Natural killer cell (primary cell): Measurements from ENCODE around the gene HAGH. TPM values are rescaled to one million over a fixed set of nuclear protein-coding genes. Genes with fewer than 3 reads are reported as not detected.

Experiments
- ATAC-seq, 3 donors: fragments of 150-1000 bp in 2 of 3; fragments of 200-7000 bp in 1 of 3; cut with Tn5 transposase; 1 replicate in 1 of 3; 2 replicates in 2 of 3; pipeline ENCODE4 v1.10.0; 2021; ENCODE audit warnings: mild to moderate bottlenecking in 2 of 3, moderate library complexity in 2 of 3
- DNase-seq, 2 donors: peaks; one replicate each; pipeline versions ENCODE4 v3.0.0 to v3.0.0-alpha.2; 2013 to 2021; ENCODE audit warnings: mixed read lengths in 1 of 2
- H3K27ac ChIP-seq: one replicate; pipeline ENCODE4 v1.5.1; 2013; ENCODE audit warnings: mild to moderate bottlenecking, low read length
- H3K27me3 ChIP-seq: one replicate; pipeline ENCODE4 v1.6.1; 2013; ENCODE audit warnings: low read length; ENCODE audit not compliant: control insufficient read depth, insufficient read depth
- H3K36me3 ChIP-seq: one replicate; pipeline ENCODE4 v1.6.1; 2013; ENCODE audit warnings: low read length; ENCODE audit not compliant: control insufficient read depth, insufficient read depth
- H3K4me1 ChIP-seq: one replicate; pipeline ENCODE4 v1.6.1; 2013; ENCODE audit warnings: low read length; ENCODE audit not compliant: control insufficient read depth, insufficient read depth
- H3K4me3 ChIP-seq: one replicate; pipeline ENCODE4 v1.5.1; 2013; ENCODE audit warnings: low read length
- H3K9me3 ChIP-seq: one replicate; pipeline ENCODE4 v1.6.1; 2013; ENCODE audit warnings: low read length; ENCODE audit not compliant: control insufficient read depth, insufficient read depth
- H3K27ac Mint-ChIP-seq, 2 donors: one replicate each; pipeline ENCODE4 v1.8.0; 2022; ENCODE audit warnings: mild to moderate bottlenecking in 2 of 2, mixed read lengths in 2 of 2, moderate library complexity in 1 of 2
- H3K27me3 Mint-ChIP-seq, 2 donors: one replicate each; pipeline ENCODE4 v1.8.0; 2022; ENCODE audit warnings: low read depth in 2 of 2, mixed read lengths in 2 of 2
- H3K36me3 Mint-ChIP-seq: one replicate; pipeline ENCODE4 v1.8.0; 2022; ENCODE audit warnings: mixed read lengths
- H3K4me1 Mint-ChIP-seq, 2 donors: one replicate each; pipeline ENCODE4 v1.8.0; 2022; ENCODE audit warnings: mixed read lengths in 2 of 2
- H3K4me3 Mint-ChIP-seq: one replicate; pipeline ENCODE4 v1.8.0; 2022; ENCODE audit warnings: mild to moderate bottlenecking, moderate library complexity, mixed read lengths
- H3K9me3 Mint-ChIP-seq, 2 donors: one replicate each; pipeline ENCODE4 v1.8.0; 2022; ENCODE audit warnings: mixed read lengths in 2 of 2
- WGBS: methylation state at CpG from one replicate; pipeline ENCODE4 v1.1.7; 2013; ENCODE audit warnings: missing lambda C conversion rate; ENCODE audit not compliant: insufficient coverage; 5-methylcytosine and 5-hydroxymethylcytosine counted together
- intact Hi-C: fragments of 100-400 bp; cut with micrococcal nuclease; formaldehyde crosslinking; loops from one replicate; pipeline ENCODE4 v1.14.2; 2022
- total RNA-seq, 4 donors: library from RNA; stranded (reverse); fragments of 120-200 nt in 1 of 4; gene quantifications; one replicate each; pipeline versions ENCODE4 v1.2.3 to v1.2.4, GENCODE V29; 2013 to 2022
- TF ChIP-seq, protein P1 (sequence below): fragments of 200-600 bp; IDR thresholded peaks from one replicate; pipeline ENCODE4 v1.8.0; 2022; ENCODE audit warnings: antibody characterized with exemption

Gene HAGH
- total RNA-seq, 3 donors from 2014 or later (not counting 1 experiment from before 2014, with no cell fraction given) = 27.8 to 38.4 (median 37.5) TPM

- TF ChIP-seq, protein P1, sequence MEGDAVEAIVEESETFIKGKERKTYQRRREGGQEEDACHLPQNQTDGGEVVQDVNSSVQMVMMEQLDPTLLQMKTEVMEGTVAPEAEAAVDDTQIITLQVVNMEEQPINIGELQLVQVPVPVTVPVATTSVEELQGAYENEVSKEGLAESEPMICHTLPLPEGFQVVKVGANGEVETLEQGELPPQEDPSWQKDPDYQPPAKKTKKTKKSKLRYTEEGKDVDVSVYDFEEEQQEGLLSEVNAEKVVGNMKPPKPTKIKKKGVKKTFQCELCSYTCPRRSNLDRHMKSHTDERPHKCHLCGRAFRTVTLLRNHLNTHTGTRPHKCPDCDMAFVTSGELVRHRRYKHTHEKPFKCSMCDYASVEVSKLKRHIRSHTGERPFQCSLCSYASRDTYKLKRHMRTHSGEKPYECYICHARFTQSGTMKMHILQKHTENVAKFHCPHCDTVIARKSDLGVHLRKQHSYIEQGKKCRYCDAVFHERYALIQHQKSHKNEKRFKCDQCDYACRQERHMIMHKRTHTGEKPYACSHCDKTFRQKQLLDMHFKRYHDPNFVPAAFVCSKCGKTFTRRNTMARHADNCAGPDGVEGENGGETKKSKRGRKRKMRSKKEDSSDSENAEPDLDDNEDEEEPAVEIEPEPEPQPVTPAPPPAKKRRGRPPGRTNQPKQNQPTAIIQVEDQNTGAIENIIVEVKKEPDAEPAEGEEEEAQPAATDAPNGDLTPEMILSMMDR = no peak
- WGBS = 99% methylated on average over 15 of the region's 15 CpGs
- H3K4me1 Mint-ChIP-seq = peaks cover 0 to 8% of the 10 kb centered on the region in 2 donors
- no peak overlapping the region for H3K27ac Mint-ChIP-seq
- DNase-seq (no peak), ATAC-seq (no peak)
- H3K27ac ChIP-seq = no peak overlapping the region
- no peaks in the 10 kb centered on the region for H3K36me3 Mint-ChIP-seq
- no peak overlapping the region for H3K4me3 ChIP-seq
- peaks cover 47% of the 10 kb centered on the region for H3K36me3 ChIP-seq
- H3K9me3 Mint-ChIP-seq = no peaks in the 10 kb centered on the region
- peaks cover under 1% of the 10 kb centered on the region for H3K4me1 ChIP-seq
- no peaks in the 10 kb centered on the region for H3K9me3 ChIP-seq
- H3K4me3 Mint-ChIP-seq = no peak overlapping the region
- H3K27me3 ChIP-seq = no peaks in the 10 kb centered on the region
- intact Hi-C loops = no loop called here
- no peaks in the 10 kb centered on the region for H3K27me3 Mint-ChIP-seq
These were observed 7.0 kb downstream of the HAGH start for GRCh38 chr16:1819611-1820010.

DNA sequence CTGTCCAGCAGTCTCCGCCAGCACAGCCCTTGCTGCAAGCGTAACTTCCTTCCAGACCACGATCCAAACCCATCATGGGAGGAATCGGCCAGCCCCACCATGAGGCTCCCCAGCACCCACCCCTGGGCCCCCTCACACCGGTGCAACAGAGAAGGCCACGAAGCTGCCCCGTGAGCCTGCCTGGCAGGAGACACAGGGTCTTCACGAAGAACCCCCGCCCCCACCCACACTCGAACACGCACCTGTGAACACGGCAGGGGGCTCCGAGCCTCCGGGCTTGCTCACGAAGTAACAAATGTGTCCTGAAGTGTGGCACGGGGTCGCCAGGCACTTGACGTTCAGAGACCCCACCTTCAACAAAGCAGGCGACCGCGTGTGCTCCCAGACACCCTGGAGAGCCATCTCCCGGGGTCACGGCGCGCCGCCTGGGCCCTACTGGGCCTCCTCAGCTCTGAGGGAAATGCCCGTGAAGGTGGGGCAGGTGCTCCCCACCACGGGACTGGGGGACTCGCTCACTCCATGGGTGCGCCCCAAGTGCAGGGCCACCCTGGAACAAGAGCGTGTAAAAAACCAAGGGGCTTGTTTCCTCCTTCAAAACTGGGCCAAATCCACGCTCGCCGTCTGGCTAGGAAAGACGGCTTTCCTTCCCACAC is 7.6 kb downstream of the HAGH start:
- Mint-ChIP-seq H3K27ac (no peak overlapping the region), H3K36me3 (no peaks in the 10 kb centered on the region), H3K9me3 (no peaks in the 10 kb centered on the region), H3K4me1 (peaks cover 0 to 4% of the 10 kb centered on the region in 2 donors), H3K27me3 (no peaks in the 10 kb centered on the region), H3K4me3 (no peak overlapping the region)
- H3K4me1 ChIP-seq = no peaks in the 10 kb centered on the region
- 96% methylated on average over 35 of the region's 35 CpGs for WGBS
- H3K27me3 ChIP-seq = no peaks in the 10 kb centered on the region
- no peak overlapping the region for H3K27ac ChIP-seq
- H3K9me3 ChIP-seq = no peaks in the 10 kb centered on the region
- ATAC-seq (no peak), DNase-seq (no peak)
- H3K36me3 ChIP-seq = peaks cover 47% of the 10 kb centered on the region
- intact Hi-C loops = no loop called here
- no peak overlapping the region for H3K4me3 ChIP-seq
- TF ChIP-seq, protein P1 = no peak

- H3K4me3 ChIP-seq = no peak overlapping the region
- H3K27ac ChIP-seq = no peak overlapping the region
- no peaks in the 10 kb centered on the region for H3K27me3 ChIP-seq
- H3K9me3 ChIP-seq = no peaks in the 10 kb centered on the region
- WGBS = 96% methylated on average over 27 of the region's 27 CpGs
- Mint-ChIP-seq H3K9me3 (no peaks in the 10 kb centered on the region), H3K36me3 (no peaks in the 10 kb centered on the region), H3K27ac (no peak overlapping the region), H3K4me1 (peaks cover 3% of the 10 kb centered on the region in 2 donors), H3K27me3 (no peaks in the 10 kb centered on the region), H3K4me3 (no peak overlapping the region)
- TF ChIP-seq, protein P1 = no peak
- no peak for ATAC-seq
- intact Hi-C loops = no loop called here
- no peak for DNase-seq
- peaks cover 47% of the 10 kb centered on the region for H3K36me3 ChIP-seq
- no peaks in the 10 kb centered on the region for H3K4me1 ChIP-seq
These were observed 8.3 kb downstream of the HAGH start for GRCh38 chr16:1818204-1818872.
